Keratinocyte (primary cell): ENCODE data around the gene IFNA17. TPM values are rescaled to one million over a fixed set of nuclear protein-coding genes. Genes with fewer than 3 reads are reported as not detected.
"Not testable (repeated sequence)": the region's sequence is repeated elsewhere in the genome, so short reads cannot be mapped to it uniquely, and the experiment has no call there.

ENCODE experiments used
- DNase-seq: peaks from one replicate; pipeline ENCODE4 v3.0.0-alpha.2; 2011; ENCODE audit warnings: low read depth, missing footprints, low spot score
- FAIRE-seq: peaks from 2 replicates; lab custom pipeline; 2011; peaks lifted over from hg19 to GRCh38; lab: Jason Lieb, UNC
- H2AFZ ChIP-seq: 2 replicates; pipeline ENCODE4 v1.6.0; 2012; ENCODE audit warnings: low read length, control low read depth, inconsistent platforms; ENCODE audit not compliant: control insufficient read depth
- H3K27ac ChIP-seq: 2 replicates; pipeline ENCODE4 v1.5.1; 2011; ENCODE audit warnings: low read length; ENCODE audit not compliant: control insufficient read depth, insufficient read depth
- H3K27me3 ChIP-seq: 3 replicates; pipeline ENCODE4 v1.6.0; 2011; ENCODE audit warnings: low read length; ENCODE audit not compliant: control insufficient read depth, insufficient read depth; ENCODE audit errors: extremely low read depth
- H3K36me3 ChIP-seq, 2 experiments: 2 replicates in 1 of 2; 3 replicates in 1 of 2; pipeline ENCODE4 v1.5.1; 2011; ENCODE audit warnings: low read length in 2 of 2, mild to moderate bottlenecking in 1 of 2; ENCODE audit not compliant: control insufficient read depth in 2 of 2, insufficient read depth in 2 of 2; ENCODE audit errors: extremely low read depth in 1 of 2
- H3K4me1 ChIP-seq: 3 replicates; pipeline ENCODE4 v1.5.1; 2011; ENCODE audit warnings: low read length; ENCODE audit not compliant: control insufficient read depth, insufficient read depth; ENCODE audit errors: extremely low read depth
- H3K4me2 ChIP-seq: 3 replicates; pipeline ENCODE4 v1.6.0; 2011; ENCODE audit warnings: low read depth, low read length; ENCODE audit not compliant: control insufficient read depth, insufficient read depth; ENCODE audit errors: extremely low read depth
- H3K4me3 ChIP-seq, 3 experiments: fragments of 200-600 bp in 1 of 3; sonication (generic) in 1 of 3; 2 replicates in 2 of 3; 3 replicates in 1 of 3; pipeline ENCODE4 v1.5.1; 2011 to 2016; ENCODE audit warnings: low read length in 3 of 3, mild to moderate bottlenecking in 3 of 3, control low read depth in 2 of 3, inconsistent platforms in 1 of 3, low read depth in 1 of 3, mixed read lengths in 1 of 3, mixed run types in 1 of 3, moderate library complexity in 1 of 3; ENCODE audit not compliant: control insufficient read depth in 2 of 3, insufficient read depth in 2 of 3; ENCODE audit errors: extremely low read depth in 1 of 3
- H3K79me2 ChIP-seq: 2 replicates; pipeline ENCODE4 v1.6.0; 2012; ENCODE audit warnings: low read length; ENCODE audit not compliant: control insufficient read depth, insufficient read depth
- H3K9ac ChIP-seq: 3 replicates; pipeline ENCODE4 v1.6.0; 2011; ENCODE audit warnings: low read length; ENCODE audit not compliant: control insufficient read depth, insufficient read depth; ENCODE audit errors: extremely low read depth
- H3K9me1 ChIP-seq: 3 replicates; pipeline ENCODE4 v1.6.0; 2011; ENCODE audit warnings: low read length; ENCODE audit not compliant: control insufficient read depth, insufficient read depth; ENCODE audit errors: extremely low read depth
- H3K9me3 ChIP-seq: 2 replicates; pipeline ENCODE4 v1.5.1; 2012; ENCODE audit warnings: low read depth, low read length; ENCODE audit not compliant: control insufficient read depth
- H4K20me1 ChIP-seq: 3 replicates; pipeline ENCODE4 v1.6.0; 2011; ENCODE audit warnings: low read length; ENCODE audit not compliant: control insufficient read depth, insufficient read depth; ENCODE audit errors: extremely low read depth
- CTCF ChIP-seq, 3 experiments: IDR thresholded peaks in 1 of 3; conservative IDR thresholded peaks in 1 of 3; optimal IDR thresholded peaks in 1 of 3; 2 replicates in 2 of 3; 3 replicates in 1 of 3; pipeline versions ENCODE3 to v1.5.1; 2011; ENCODE audit warnings: low read length in 3 of 3, mild to moderate bottlenecking in 3 of 3, moderate library complexity in 2 of 3, control low read depth in 1 of 3, inconsistent platforms in 1 of 3; ENCODE audit not compliant: insufficient read depth in 2 of 3; ENCODE audit errors: extremely low read depth in 1 of 3
- dilution Hi-C: fragments of 300-500 bp; cut with MboI; formaldehyde crosslinking; loops from one replicate; pipeline ENCODE4 v1.7.0; 2020; ENCODE audit warnings: low sequenced_read_pairs; ENCODE audit not compliant: extremely low pct_ligation_motif_present
- polyA plus RNA-seq, 5 experiments: library from polyadenylated mRNA; depleted of rRNA in 3 of 5; stranded (reverse) in 3 of 5; stranded (forward) in 1 of 5; unstranded in 1 of 5; fragments of >200 nt; gene quantifications; 1 replicate in 1 of 5; 2 replicates in 3 of 5; 3 replicates in 1 of 5; pipeline versions ENCODE4 v1.2.1 to v1.2.3, GENCODE V29; 2011 to 2012; ENCODE audit warnings: missing spikeins in 2 of 5, low read depth in 1 of 5, low replicate concordance in 1 of 5

IFNA17 gene
- polyA plus RNA-seq, 1 donor (not counting 4 experiments of a cell fraction or from before 2014, with no cell fraction given), result not detected

- H3K9ac ChIP-seq, H3K36me3 ChIP-seq, H3K27me3 ChIP-seq, H3K4me3 ChIP-seq, H3K4me1 ChIP-seq, DNase-seq, H3K79me2 ChIP-seq, H2AFZ ChIP-seq, H3K9me1 ChIP-seq, dilution Hi-C loops, FAIRE-seq, H3K4me2 ChIP-seq, H3K9me3 ChIP-seq, H4K20me1 ChIP-seq, H3K27ac ChIP-seq: not testable (repeated sequence)
- TF ChIP-seq CTCF (optimal IDR thresholded peaks at IDR 0.05 in 1 of 3, IDR thresholded peaks at IDR 0.05 in 1 of 3, conservative IDR thresholded peaks at IDR 0.05 in 1 of 3; ENCODE audit: extremely low read depth in 1 of 3, insufficient read depth in 2 of 3, low read length in 3 of 3), result peak; percentile 6 to 47 (median 27)
Measured at GRCh38 chr9:21194867-21195776, 32.9 kb downstream of the IFNA17 start.

GRCh38 chr9:21187487-21187886, 40.5 kb downstream of the IFNA17 start, which contains the start of gene IFNA4:
Gene IFNA4 (minus strand): TSS chr9:21187587. CDS start chr9:21187531, 56 bp downstream.
- dilution Hi-C loops, result not testable (repeated sequence)

More at GRCh38 chr9:21187487-21187886, 40.5 kb downstream of the IFNA17 start, which contains the start of gene IFNA4:
- not testable (repeated sequence) for H3K9me3 ChIP-seq, H3K9me1 ChIP-seq, H2AFZ ChIP-seq, H3K4me2 ChIP-seq, H3K79me2 ChIP-seq, H3K4me3 ChIP-seq, H3K27me3 ChIP-seq, H3K27ac ChIP-seq, DNase-seq, FAIRE-seq, H3K36me3 ChIP-seq, H4K20me1 ChIP-seq, H3K9ac ChIP-seq, H3K4me1 ChIP-seq
